Panc1 (cell line): ENCODE results near the gene NUMB.

ENCODE experiments used
- POLR2AphosphoS5 ChIP-seq: IDR thresholded peaks from 2 replicates; pipeline ENCODE4 v1.6.1; 2012; ENCODE audit warnings: mild to moderate bottlenecking, low read depth, low read length, moderate library complexity
- SIN3A ChIP-seq: IDR thresholded peaks from 2 replicates; pipeline ENCODE4 v1.6.1; 2012; ENCODE audit warnings: low read depth, mild to moderate bottlenecking, low read length, moderate library complexity, borderline replicate concordance; ENCODE audit not compliant: insufficient read depth
- TF ChIP-seq, protein P1 (sequence below): fragments of 450-650 bp; IDR thresholded peaks from 2 replicates; pipeline ENCODE4 v1.5.1; 2017; ENCODE audit warnings: mild to moderate bottlenecking
- TF ChIP-seq, protein P2 (sequence below), 2 experiments: IDR thresholded peaks; 2 replicates each; pipeline ENCODE4 v1.6.1; 2011 to 2012; ENCODE audit warnings: low read depth in 2 of 2, control low read depth in 1 of 2, low read length in 1 of 2, mild to moderate bottlenecking in 1 of 2, moderate library complexity in 1 of 2; ENCODE audit not compliant: insufficient read depth in 1 of 2

DNA sequence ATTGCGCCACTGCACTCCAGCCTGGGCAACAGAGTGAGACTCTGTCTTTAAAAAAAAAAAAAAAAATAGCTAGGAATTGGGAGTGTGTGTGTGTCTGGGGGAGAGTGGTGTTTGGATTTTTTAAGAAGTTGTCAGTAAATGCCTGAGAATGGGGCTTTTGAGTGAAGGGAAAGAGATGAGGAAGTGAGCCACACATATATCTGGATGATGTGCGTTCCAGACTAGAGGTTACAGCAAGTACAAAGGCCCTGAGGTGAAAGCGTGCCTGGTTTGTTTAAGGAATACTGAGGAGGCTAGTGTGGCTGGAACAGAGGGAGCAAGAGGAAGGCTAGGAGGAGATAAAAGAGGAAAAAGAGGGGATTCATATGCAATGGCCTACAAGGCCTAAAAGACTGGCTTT, 151.1 kb downstream of the NUMB start:
- TF ChIP-seq, protein P1, sequence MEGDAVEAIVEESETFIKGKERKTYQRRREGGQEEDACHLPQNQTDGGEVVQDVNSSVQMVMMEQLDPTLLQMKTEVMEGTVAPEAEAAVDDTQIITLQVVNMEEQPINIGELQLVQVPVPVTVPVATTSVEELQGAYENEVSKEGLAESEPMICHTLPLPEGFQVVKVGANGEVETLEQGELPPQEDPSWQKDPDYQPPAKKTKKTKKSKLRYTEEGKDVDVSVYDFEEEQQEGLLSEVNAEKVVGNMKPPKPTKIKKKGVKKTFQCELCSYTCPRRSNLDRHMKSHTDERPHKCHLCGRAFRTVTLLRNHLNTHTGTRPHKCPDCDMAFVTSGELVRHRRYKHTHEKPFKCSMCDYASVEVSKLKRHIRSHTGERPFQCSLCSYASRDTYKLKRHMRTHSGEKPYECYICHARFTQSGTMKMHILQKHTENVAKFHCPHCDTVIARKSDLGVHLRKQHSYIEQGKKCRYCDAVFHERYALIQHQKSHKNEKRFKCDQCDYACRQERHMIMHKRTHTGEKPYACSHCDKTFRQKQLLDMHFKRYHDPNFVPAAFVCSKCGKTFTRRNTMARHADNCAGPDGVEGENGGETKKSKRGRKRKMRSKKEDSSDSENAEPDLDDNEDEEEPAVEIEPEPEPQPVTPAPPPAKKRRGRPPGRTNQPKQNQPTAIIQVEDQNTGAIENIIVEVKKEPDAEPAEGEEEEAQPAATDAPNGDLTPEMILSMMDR = no peak
- TF ChIP-seq POLR2AphosphoS5 = no peak
- TF ChIP-seq, protein P2, sequence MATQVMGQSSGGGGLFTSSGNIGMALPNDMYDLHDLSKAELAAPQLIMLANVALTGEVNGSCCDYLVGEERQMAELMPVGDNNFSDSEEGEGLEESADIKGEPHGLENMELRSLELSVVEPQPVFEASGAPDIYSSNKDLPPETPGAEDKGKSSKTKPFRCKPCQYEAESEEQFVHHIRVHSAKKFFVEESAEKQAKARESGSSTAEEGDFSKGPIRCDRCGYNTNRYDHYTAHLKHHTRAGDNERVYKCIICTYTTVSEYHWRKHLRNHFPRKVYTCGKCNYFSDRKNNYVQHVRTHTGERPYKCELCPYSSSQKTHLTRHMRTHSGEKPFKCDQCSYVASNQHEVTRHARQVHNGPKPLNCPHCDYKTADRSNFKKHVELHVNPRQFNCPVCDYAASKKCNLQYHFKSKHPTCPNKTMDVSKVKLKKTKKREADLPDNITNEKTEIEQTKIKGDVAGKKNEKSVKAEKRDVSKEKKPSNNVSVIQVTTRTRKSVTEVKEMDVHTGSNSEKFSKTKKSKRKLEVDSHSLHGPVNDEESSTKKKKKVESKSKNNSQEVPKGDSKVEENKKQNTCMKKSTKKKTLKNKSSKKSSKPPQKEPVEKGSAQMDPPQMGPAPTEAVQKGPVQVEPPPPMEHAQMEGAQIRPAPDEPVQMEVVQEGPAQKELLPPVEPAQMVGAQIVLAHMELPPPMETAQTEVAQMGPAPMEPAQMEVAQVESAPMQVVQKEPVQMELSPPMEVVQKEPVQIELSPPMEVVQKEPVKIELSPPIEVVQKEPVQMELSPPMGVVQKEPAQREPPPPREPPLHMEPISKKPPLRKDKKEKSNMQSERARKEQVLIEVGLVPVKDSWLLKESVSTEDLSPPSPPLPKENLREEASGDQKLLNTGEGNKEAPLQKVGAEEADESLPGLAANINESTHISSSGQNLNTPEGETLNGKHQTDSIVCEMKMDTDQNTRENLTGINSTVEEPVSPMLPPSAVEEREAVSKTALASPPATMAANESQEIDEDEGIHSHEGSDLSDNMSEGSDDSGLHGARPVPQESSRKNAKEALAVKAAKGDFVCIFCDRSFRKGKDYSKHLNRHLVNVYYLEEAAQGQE (IDR thresholded peaks at IDR 0.05; ENCODE audit: insufficient read depth in 1 of 2, low read depth in 2 of 2, low read length in 1 of 2) = no peak
- no peak for TF ChIP-seq SIN3A
